Neural progenitor cell (in vitro differentiated cells): ENCODE data around the gene SEC23B.

Experiments
- CTCF ChIP-seq: fragments of 200-600 bp; sonication (generic); IDR thresholded peaks from 2 replicates; pipeline ENCODE4 v1.5.1; 2017; ENCODE audit warnings: antibody characterized with exemption, mild to moderate bottlenecking
- EZH2 ChIP-seq: fragments of 200-600 bp; sonication (generic); IDR thresholded peaks from 2 replicates; pipeline ENCODE4 v1.6.1; 2017; ENCODE audit warnings: antibody characterized with exemption, mild to moderate bottlenecking, moderate library complexity
- EZH2phosphoT487 ChIP-seq: fragments of 200-600 bp; sonication (generic); IDR thresholded peaks from 2 replicates; pipeline ENCODE4 v1.6.1; 2017; ENCODE audit warnings: antibody characterized with exemption

- no peak for TF ChIP-seq CTCF
- no peak for TF ChIP-seq EZH2
- no peak for TF ChIP-seq EZH2phosphoT487
These were observed 26.1 kb upstream of the SEC23B start for GRCh38 chr20:18481596-18481995.
